BLaER1 treated with 17β-estradiol and CSF1 and Interleukin-3, amounts not matched to agents 10 nM and 100 nM (cell line): Measurements from ENCODE around the gene S1PR3.
"Not testable (repeated sequence)": the region's sequence is repeated elsewhere in the genome, so short reads cannot be mapped to it uniquely, and the experiment has no call there.

Experiments
- H3K27ac ChIP-seq, 11 experiments: shearing (Covaris generic); formaldehyde crosslinking; 2 replicates each; pipeline ENCODE4 v1.8.1; 2022
- H3K27me3 ChIP-seq, 11 experiments: shearing (Covaris generic); formaldehyde crosslinking; 2 replicates each; pipeline ENCODE4 v1.8.1; 2022
- H3K36me3 ChIP-seq, 11 experiments: shearing (Covaris generic); formaldehyde crosslinking; 2 replicates each; pipeline ENCODE4 v1.8.1; 2022
- H3K4me1 ChIP-seq, 10 experiments: shearing (Covaris generic); formaldehyde crosslinking; 2 replicates each; pipeline ENCODE4 v1.8.1; 2022
- H3K4me2 ChIP-seq, 11 experiments: shearing (Covaris generic); formaldehyde crosslinking; 2 replicates each; pipeline ENCODE4 v1.8.1; 2022
- H3K4me3 ChIP-seq, 10 experiments: shearing (Covaris generic); formaldehyde crosslinking; 2 replicates each; pipeline ENCODE4 v1.8.1; 2022
- H3K9ac ChIP-seq, 11 experiments: shearing (Covaris generic); formaldehyde crosslinking; 2 replicates each; pipeline ENCODE4 v1.8.1; 2022
- H3K9me3 ChIP-seq, 11 experiments: shearing (Covaris generic); formaldehyde crosslinking; replicated peaks in 1 of 11; 2 replicates each; pipeline ENCODE4 v1.8.1; 2022
- H4K20me1 ChIP-seq, 11 experiments: shearing (Covaris generic); formaldehyde crosslinking; 2 replicates each; pipeline ENCODE4 v1.8.1; 2022
- Cebpa-rat ChIP-seq, 11 experiments: shearing (Covaris generic); IDR thresholded peaks; 2 replicates each; pipeline ENCODE4 v1.8.1; 2022

The S1PR3 gene

DNA sequence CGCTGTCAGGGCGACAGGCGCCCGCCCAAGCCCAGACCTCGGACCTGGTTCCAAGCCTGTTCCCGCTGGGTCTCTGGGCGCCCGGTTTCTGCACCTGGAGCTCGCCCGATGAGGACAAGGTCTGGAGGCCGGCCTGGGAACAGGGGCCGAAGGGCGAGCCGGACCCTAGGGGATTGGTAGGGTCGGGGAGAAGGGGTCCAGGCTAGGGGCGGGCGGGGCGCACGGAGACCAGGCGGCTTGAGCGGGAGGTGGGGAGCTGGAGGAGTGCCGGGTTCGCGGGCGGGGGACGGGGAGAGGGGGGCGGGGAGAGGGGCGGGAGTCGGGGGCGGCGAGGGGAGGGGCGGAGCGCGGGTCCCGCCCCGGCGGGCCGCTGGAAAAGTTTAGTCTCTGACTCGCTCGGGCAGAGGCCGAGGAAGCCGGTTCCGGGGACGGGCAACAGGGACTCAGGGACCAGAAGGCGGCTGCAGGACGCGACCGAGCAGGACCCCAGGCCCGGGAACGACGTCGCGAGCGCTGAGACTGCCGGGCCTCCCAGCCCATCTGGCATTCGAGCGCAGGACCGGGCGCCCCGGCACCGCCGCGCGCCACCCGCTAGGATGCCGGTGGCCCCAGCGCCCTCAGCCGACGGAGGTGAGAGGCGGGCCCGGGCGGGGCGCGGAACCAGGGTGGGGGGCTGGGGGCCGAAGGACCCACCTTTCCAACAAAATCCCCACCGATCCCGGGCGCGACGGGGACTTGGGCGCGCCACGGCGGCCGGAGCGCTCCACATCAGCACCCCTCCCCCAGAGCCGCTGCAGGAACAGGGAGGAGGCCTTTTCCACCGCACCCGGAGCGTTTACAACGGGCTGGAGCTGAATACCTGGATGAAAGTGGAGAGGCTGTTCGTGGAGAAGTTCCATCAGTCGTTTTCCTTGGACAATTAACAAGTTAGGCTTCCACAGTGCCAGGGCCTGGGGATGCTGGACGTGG is at the start of gene S1PR3:
S1PR3 (plus strand) TSS at position 403 of the 969 bp plus-strand sequence. CDS start 9,733 bp downstream, outside the sequence.
- Histone ChIP-seq H3K36me3 (no peaks in the 10 kb centered on the region), H3K4me1 (peaks cover 23 to 49% (median 31%) of the 10 kb centered on the region in 10 experiments), H3K9ac (peak within 1 kb of the TSS in 10 of 11 experiments; percentile 43 to 79 (median 72); a peak in 17 of 22 replicates), H3K4me2 (peak within 1 kb of the TSS; percentile 90 to 99 (median 95)), H3K4me3 (peak within 1 kb of the TSS; percentile 57 to 82 (median 70)), H3K9me3 (0 out of 22 replicates have a peak, but pooled peaks cover 0 to 6% (median 0%) of the 10 kb centered on the region in 11 experiments), H3K27me3 (peaks cover 28 to 56% (median 35%) of the 10 kb centered on the region in 11 experiments), H4K20me1 (peaks cover 0 to 16% (median 0%) of the 10 kb centered on the region in 11 experiments; a peak in 4 of 22 replicates), H3K27ac (peak within 1 kb of the TSS in 8 of 11 experiments; percentile 4 to 75 (median 38); a peak in 10 of 22 replicates)
- no peak for TF ChIP-seq Cebpa-rat (IDR thresholded peaks at IDR 0.05)

GRCh38 chr9:88941586-88941985 is 49.7 kb upstream of the S1PR3 start:
- H3K4me3 ChIP-seq, H3K4me2 ChIP-seq, H4K20me1 ChIP-seq, H3K27ac ChIP-seq, H3K9ac ChIP-seq, H3K27me3 ChIP-seq, H3K36me3 ChIP-seq, H3K4me1 ChIP-seq: not testable (repeated sequence)
- peaks cover 0 to 19% (median 7%) of the 10 kb centered on the region in 11 experiments; a peak in 12 of 22 replicates for H3K9me3 ChIP-seq

DNA sequence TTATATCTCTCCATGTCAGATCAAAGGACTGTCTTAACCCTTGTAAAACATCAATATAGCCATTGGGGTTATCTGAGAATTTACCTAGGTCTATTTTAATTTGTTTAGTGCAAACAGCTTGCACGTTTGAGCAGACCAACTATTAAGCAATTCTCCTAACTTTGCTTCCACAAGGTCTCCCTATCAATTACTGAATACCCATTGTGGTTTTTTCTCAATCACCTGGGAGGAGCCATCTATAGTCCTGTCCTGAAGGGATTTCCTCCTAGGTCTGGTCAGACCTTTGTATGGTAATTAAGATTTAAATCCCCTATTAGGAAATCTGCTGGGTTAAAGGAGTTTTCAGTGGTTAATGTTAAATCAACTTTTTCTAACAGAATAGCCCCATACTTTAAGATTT is 48.9 kb upstream of the S1PR3 start:
- peaks cover 0 to under 1% (median 0%) of the 10 kb centered on the region in 10 experiments; a peak in 1 of 20 replicates for H3K4me1 ChIP-seq
- H3K4me3 ChIP-seq = no peak overlapping the region
- H3K4me2 ChIP-seq = no peak overlapping the region
- H3K36me3 ChIP-seq = no peaks in the 10 kb centered on the region
- H4K20me1 ChIP-seq = no peaks in the 10 kb centered on the region
- H3K9me3 ChIP-seq = peaks cover 0 to 19% (median 7%) of the 10 kb centered on the region in 11 experiments; a peak in 12 of 22 replicates
- no peak overlapping the region for H3K9ac ChIP-seq
- no peak overlapping the region for H3K27ac ChIP-seq
- no peak for TF ChIP-seq Cebpa-rat (IDR thresholded peaks at IDR 0.05)
- no peaks in the 10 kb centered on the region for H3K27me3 ChIP-seq

DNA sequence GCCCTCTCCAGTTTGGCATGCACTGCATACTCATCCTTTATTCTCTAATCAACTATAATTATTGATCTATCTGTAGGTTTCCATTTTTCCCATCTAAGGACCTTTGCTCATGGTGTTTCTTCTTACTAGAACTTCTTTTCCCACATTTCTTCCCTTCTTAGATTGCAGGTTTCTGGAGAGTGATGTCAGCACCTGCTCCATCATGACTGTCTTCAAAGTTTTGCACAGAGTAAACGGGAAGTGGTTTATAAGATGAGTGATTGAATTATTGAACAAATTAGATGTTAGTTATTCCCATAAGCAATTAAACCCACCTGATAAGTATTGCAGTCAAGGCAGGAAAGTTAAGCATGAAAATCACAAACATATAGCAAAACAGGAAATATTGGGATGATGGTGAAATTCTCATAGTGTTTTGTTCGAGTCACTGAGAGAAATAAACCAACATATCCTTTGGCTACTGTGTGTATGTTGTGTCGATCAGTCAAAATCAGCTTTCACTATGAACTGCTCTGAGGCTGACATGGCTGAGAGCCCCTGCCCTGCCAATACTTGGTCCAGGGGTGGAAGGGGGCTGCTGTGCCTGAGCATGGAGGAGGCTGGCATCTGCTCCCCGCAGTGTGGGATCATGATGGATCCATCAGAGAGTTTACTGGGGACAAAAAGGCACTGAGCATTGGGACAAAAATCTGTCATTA is 45.5 kb upstream of the S1PR3 start:
- Histone ChIP-seq H3K27ac (no peak overlapping the region), H3K36me3 (no peaks in the 10 kb centered on the region), H3K9ac (no peak overlapping the region), H3K4me1 (peaks cover 0 to 5% (median 0%) of the 10 kb centered on the region in 10 experiments; a peak in 3 of 20 replicates), H3K4me3 (no peak overlapping the region), H4K20me1 (no peaks in the 10 kb centered on the region), H3K27me3 (no peaks in the 10 kb centered on the region), H3K9me3 (peaks cover 0 to 4% (median 0%) of the 10 kb centered on the region in 11 experiments; a peak in 5 of 22 replicates), H3K4me2 (no peak overlapping the region)
- TF ChIP-seq Cebpa-rat (IDR thresholded peaks at IDR 0.05) = no peak

- Histone ChIP-seq H3K4me3 (no peak overlapping the region), H3K4me1 (peaks cover under 1 to 8% (median 3%) of the 10 kb centered on the region in 10 experiments; a peak in 14 of 20 replicates), H3K36me3 (no peaks in the 10 kb centered on the region), H3K27ac (no peak overlapping the region), H3K9ac (no peak overlapping the region), H3K9me3 (0 out of 22 replicates have a peak, but pooled peaks cover 0 to 4% (median 0%) of the 10 kb centered on the region in 11 experiments), H3K4me2 (no peak overlapping the region), H4K20me1 (no peaks in the 10 kb centered on the region), H3K27me3 (no peaks in the 10 kb centered on the region; a peak in 1 of 22 replicates)
- TF ChIP-seq Cebpa-rat (IDR thresholded peaks at IDR 0.05) = no peak
Observed at GRCh38 chr9:88947581-88948573, 43.4 kb upstream of the S1PR3 start.

- Histone ChIP-seq H3K4me3 (no peak overlapping the region), H3K4me1 (peaks cover 12 to 21% (median 15%) of the 10 kb centered on the region in 10 experiments; a peak in 19 of 20 replicates), H3K9ac (no peak overlapping the region), H3K27ac (no peak overlapping the region), H3K9me3 (no peaks in the 10 kb centered on the region), H3K27me3 (no peaks in the 10 kb centered on the region; a peak in 1 of 22 replicates), H3K36me3 (no peaks in the 10 kb centered on the region), H4K20me1 (no peaks in the 10 kb centered on the region), H3K4me2 (peak overlapping the region in 1 of 11 experiments; percentile 18; a peak in 2 of 22 replicates)
- TF ChIP-seq Cebpa-rat (IDR thresholded peaks at IDR 0.05) = no peak
Observed at GRCh38 chr9:88949425-88949824, 41.8 kb upstream of the S1PR3 start.

GRCh38 chr9:88949961-88950340 is 41.3 kb upstream of the S1PR3 start:
- Histone ChIP-seq H3K27me3 (no peaks in the 10 kb centered on the region; a peak in 1 of 22 replicates), H3K4me3 (no peak overlapping the region), H3K4me2 (no peak overlapping the region), H3K36me3 (no peaks in the 10 kb centered on the region), H3K9me3 (no peaks in the 10 kb centered on the region), H3K27ac (no peak overlapping the region), H3K4me1 (peaks cover 12 to 21% (median 15%) of the 10 kb centered on the region in 10 experiments; a peak in 19 of 20 replicates), H3K9ac (no peak overlapping the region), H4K20me1 (no peaks in the 10 kb centered on the region)
- TF ChIP-seq Cebpa-rat (IDR thresholded peaks at IDR 0.05) = no peak
